Raji (cell line): ENCODE measurements around the gene MZF1.

Experiments used
- POLR2A ChIP-seq: IDR thresholded peaks from 2 replicates; pipeline ENCODE4 v1.6.1; 2011; ENCODE audit warnings: low read depth, low read length, control low read depth; ENCODE audit not compliant: insufficient read depth

Gene MZF1

DNA sequence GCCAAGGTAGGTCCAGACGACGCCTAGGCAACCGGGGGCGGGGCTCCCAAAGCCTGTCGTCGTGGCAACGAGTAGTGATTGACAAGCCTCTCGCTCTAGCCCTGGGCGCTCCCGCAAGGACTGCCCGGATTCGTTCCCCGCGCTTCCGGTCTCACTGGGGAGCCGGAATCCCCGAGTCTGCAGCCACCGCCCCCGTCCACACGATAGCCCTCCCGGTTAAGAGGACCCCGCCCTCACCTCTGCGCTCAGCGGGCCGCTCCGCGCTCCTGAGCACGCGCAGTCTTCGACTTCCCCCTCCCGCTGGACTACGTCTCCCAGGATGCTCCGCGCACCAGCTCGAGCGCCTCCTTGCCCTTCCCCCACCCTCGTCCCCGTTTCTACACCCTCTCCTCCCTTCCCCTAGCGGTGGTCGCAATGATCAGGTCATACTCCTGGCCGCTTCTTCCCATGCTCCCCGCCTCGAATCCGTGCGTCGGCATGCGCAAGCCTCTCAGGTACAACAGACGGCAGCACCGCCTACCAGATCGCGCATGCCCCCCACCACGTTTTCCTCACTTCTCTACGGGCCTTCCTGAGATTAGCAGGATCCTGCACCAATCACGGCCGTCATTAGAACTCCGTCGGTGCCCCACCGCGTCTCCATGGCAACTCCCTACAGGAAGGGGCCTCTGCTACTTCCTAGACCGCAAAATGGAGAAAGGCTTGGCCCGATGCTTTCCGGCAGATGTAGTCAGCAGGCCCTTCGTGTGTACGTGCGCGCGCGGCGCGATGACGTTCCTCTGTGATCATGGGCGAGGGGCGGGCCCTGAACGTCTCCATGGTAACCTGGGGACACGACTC lies at the start of gene MZF1:
Gene MZF1, minus strand, starts transcription at position 518 of the 840 bp plus-strand sequence. CDS start 1,946 bp downstream, outside the sequence.
- TF ChIP-seq POLR2A, result peak; percentile 61; the same call in 1 of the 2 replicates

DNA sequence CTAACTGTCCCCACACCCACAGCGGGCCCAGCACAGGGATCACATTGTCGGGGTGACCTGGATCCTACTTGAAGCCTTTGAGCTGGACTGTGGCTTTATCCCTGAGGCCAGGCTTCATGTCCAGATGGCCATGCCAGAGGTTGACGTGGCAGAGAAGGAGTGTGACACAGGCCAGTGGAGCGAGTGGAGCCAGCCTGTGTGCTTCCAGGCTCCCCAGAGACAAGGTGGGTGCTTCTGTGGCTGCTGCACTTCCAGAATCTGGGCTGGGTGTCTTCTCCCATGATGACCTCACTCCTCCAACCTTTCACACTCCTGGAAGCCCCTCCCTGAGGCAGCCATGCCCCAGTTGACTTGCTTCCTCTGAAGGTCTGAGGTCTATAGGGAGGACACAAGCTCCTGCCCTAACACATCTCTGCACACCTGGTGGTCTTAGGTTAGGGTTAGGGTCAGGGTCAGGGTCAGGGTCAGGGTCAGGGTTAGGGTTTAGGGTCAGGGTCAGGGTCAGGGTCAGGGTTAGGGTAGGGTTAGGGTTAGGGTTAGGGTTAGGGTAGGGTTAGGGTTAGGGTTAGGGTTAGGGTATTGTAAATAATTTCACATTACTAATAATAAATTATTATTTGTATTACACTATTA lies 13.1 kb upstream of the MZF1 start:
- TF ChIP-seq POLR2A, result no peak

- TF ChIP-seq POLR2A, result no peak
Measured at GRCh38 chr19:58585442-58586132, 12.5 kb upstream of the MZF1 start.

DNA sequence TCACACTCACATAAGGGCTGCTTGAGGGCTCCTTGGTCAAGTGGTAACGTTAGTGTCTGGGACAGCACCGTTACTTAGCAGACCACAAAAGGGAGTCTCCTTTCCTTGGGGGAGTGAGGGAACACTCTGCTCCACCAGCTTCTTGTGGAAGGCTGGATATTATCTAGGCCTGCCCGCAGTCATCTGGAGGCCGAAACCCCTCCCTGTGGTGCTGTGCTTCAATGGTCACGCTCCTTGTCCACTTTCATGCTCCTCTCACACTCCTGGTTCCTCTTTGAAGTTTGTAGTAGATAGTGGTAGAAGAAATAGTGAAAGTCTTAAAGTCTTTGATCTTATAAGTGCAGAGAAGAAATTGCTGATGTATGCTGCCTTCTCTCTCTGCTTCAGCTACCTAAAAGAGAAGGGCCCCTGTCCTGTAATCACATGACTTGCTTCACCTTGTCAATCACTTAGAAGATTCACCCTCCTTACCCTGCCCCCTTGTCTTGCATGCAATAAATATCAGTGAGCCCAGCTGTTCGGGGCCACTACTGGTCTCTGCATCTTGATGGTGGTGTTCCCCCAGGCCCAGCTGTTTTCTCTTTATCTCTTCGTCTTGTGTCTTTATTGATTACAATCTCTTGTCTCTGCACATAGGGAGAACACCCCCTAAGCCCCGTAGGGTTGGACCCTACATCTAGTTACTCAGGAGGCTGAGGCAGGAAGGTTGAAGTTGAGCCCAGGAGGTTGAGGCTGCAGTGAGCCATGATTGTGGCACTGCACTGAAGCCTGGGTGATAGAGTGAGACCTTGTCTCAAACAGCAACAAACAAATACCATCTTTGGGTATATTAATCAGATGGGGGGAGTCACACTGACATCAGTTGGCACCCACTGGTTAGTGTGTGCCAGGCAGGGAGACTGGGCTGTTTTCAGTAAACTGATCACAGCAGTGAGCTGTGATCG lies 11.6 kb upstream of the MZF1 start:
- TF ChIP-seq POLR2A, result no peak

- no peak for TF ChIP-seq POLR2A
Measured at GRCh38 chr19:58582985-58583384, 9.8 kb upstream of the MZF1 start.

GRCh38 chr19:58581227-58582141 lies 8.3 kb upstream of the MZF1 start:
- TF ChIP-seq POLR2A, result no peak

- no peak for TF ChIP-seq POLR2A
Measured at GRCh38 chr19:58579473-58580142, 6.5 kb upstream of the MZF1 start.

GRCh38 chr19:58578012-58578925 lies 5.1 kb upstream of the MZF1 start:
- no peak for TF ChIP-seq POLR2A

GRCh38 chr19:58575183-58576041 lies 2.3 kb upstream of the MZF1 start:
- TF ChIP-seq POLR2A, result peak; percentile 90

DNA sequence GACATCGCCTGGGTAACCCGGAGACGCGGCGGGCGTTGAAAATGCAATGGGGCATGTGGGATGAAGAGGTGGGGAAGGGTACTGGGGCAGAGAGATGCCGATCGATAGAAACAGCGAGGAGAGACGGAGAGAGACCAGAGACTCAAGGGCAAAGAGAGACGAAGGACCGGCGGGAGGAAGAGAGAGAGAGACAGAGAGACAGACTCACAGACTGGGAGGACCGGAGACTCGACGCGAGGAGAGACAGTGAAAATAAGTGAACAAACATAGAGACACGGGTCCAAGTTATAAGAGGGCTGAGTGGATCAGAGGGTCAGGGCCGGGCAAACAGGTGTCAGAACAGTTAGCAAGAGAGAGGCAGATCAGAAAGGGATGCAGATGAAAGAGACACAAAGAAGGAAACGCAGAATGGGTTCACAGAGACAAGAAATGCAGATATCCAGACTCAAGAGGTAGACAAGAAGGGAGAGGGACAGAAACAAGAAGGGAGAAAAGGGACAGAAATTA lies 576 bp upstream of the MZF1 start:
- TF ChIP-seq POLR2A, result no peak
